GM12892 (cell line): ENCODE data around the gene COL4A1.

Experiments
- POLR2A ChIP-seq: IDR thresholded peaks from 2 replicates; pipeline ENCODE4 v1.6.1; 2011; ENCODE audit warnings: low read depth, low read length, control low read depth
- POLR2AphosphoS5 ChIP-seq: IDR thresholded peaks from 2 replicates; pipeline ENCODE4 v1.6.1; 2011; ENCODE audit warnings: low read depth, low read length, control low read depth
- TAF1 ChIP-seq: IDR thresholded peaks from 2 replicates; pipeline ENCODE4 v1.6.1; 2011; ENCODE audit warnings: low read depth, mild to moderate bottlenecking, control low read depth, low read length, borderline replicate concordance

DNA sequence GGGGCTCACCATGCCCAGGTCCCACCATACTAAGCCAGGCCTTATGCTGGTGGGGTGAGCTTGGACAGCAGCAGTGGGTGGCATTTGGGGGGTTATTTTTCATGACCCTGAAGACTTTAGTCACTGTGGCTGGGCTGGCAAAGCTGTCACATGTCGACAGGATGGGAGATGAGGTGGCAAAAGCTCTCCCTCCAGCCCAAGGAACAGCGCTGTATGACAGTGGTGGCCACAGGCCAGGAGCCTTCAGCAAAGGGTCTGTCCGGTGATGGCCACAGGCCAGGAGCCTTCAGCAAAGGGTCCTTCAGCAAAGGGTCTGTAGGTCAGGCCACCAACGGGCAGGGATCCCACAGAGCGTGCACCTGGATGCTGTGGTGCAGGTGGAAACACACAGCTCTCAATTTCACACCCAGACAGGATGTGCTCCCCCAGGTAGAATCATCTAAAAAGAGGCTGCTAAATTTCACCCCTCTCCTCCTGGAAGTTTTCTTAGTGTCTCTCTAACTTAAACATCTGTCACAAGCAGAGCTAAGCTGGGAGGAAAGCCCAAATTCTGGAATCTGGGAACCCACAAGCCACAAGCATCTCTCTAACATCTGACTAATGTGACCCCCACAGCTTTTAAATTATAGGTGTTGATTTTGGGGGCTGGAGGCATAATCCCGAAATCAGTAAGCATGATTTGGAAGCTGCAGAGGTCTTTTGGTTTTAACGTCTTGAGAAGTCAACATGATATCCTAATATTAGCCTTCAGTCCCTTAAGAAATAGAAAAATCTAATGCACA is 23.0 kb downstream of the COL4A1 start:
- TF ChIP-seq POLR2A (no peak), TAF1 (no peak), POLR2AphosphoS5 (no peak)
